ENCODE measurements around the gene TPM1. TPM values are rescaled to one million over a fixed set of nuclear protein-coding genes. Genes with fewer than 3 reads are reported as not detected.

The TPM1 gene
- total and polyA plus RNA-seq, 10 of the 15 experiments (the other 5 are each of a cell fraction or from before 2014, with no cell fraction given), result 0.43 to 10.0 (median 2.4) TPM

DNA sequence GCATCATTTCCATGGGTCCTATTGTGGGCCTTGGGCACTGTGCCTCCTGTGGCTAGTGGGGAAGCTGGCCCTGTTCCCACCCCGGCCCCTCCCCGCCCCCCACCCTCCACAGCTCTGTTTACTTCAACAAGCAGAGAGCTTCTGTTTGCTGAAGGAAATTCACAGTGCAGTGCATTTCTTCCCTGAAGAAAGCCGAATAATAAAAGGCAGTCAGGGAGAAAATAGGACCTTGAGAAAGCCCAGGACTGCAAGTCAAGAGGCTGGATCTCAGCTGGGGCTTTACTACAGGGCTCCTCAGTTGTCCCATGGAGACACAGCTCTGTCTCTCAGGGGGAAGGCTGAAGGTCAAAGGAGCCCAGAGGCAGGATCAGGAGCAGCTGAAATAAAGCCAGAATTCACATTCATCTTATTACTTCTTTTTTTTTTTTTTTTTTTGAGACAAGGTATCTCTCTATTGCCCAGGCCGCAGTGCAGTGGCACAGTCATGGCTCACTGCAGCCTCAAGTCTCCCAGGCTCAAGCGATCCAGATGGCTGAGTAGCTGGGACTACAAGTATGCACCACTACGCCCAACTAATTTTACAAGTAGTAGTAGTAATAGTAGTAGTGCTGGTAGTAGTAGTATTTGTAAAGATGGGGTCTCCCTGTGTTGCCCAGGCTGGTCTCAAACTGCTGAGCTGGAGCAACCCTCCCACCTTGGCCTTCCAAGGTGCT, 46.1 kb downstream of the TPM1 start:
- ChIA-PET CTCF (interaction anchor here (0.6 to 4.6 kb wide), 3 partner anchors 42 to 108 kb away, joined by 3 to 35 read pairs (median 3); no protein-coding TSS in a partner anchor), SMC1A (ENCODE audit: uncharacterized antibody, unreplicated experiment) (interaction anchor here (0.8 kb wide), 1 partner anchor 41 kb away, joined by 3 read pairs; no protein-coding TSS in a partner anchor), POLR2A (interaction anchor here (0.6 to 0.9 kb wide), 2 partner anchors 58 to 126 kb away, joined by 6 to 8 read pairs; no protein-coding TSS in a partner anchor), RAD21 (ENCODE audit: unreplicated experiment) (interaction anchor here (1.6 kb wide), 1 partner anchor 41 kb away, joined by 8 read pairs; no protein-coding TSS in a partner anchor)
- Histone ChIP-seq H3K9me3 (replicated peaks; ENCODE audit: control insufficient read depth, insufficient read depth, low read length) (no peaks in the 10 kb centered on the region), H3K36me3 (ENCODE audit: control insufficient read depth in 2 of 2, insufficient read depth in 2 of 2, low read length in 1 of 2) (no peaks in the 10 kb centered on the region), H3K9ac (ENCODE audit: control insufficient read depth, insufficient read depth, low read length) (no peak overlapping the region), H4K20me1 (ENCODE audit: control insufficient read depth, insufficient read depth) (no peaks in the 10 kb centered on the region), H3K27ac (ENCODE audit: control insufficient read depth, insufficient read depth) (no peak overlapping the region), H3K79me2 (ENCODE audit: control insufficient read depth, insufficient read depth, low read length) (no peaks in the 10 kb centered on the region), H2AFZ (ENCODE audit: control insufficient read depth, low read depth, low read length) (no peak overlapping the region), H3K4me1 (ENCODE audit: control insufficient read depth, insufficient read depth, low read length) (no peaks in the 10 kb centered on the region), H3K4me3 (no peak overlapping the region), H3K27me3 (replicated peaks in 1 of 2; ENCODE audit: control insufficient read depth in 2 of 2, insufficient read depth in 2 of 2, low read length in 1 of 2) (no peaks in the 10 kb centered on the region; a peak in 1 of 4 replicates), H3K4me2 (ENCODE audit: control insufficient read depth, insufficient read depth) (no peak overlapping the region)
- FAIRE-seq, result no peak
- WGBS (ENCODE audit: insufficient coverage, insufficient replicate concordance, low lambda C conversion rate, missing lambda C conversion rate), result 37% methylated on average over 6 of the region's 6 CpGs
- intact Hi-C loops (cut with micrococcal nuclease; ENCODE audit: unreplicated experiment), result no loop called here
- no peak for ATAC-seq
- in situ Hi-C loops (cut with MboI), result loop anchor here (10.0 kb wide), 1 partner anchor 314 kb away; no protein-coding TSS in a partner anchor
- DNase-seq (ENCODE audit: low read depth, low spot score), result no peak
- no TSS peak for BruUV-seq (replicated peaks)
- TF ChIP-seq CHD2 (IDR thresholded peaks at IDR 0.05; ENCODE audit: borderline replicate concordance, low read depth, low read length) (no peak), EZH2 (IDR thresholded peaks at IDR 0.05; ENCODE audit: borderline replicate concordance, control insufficient read depth, low read depth, low read length) (no peak), HDGF (IDR thresholded peaks at IDR 0.05) (no peak), HCFC1 (IDR thresholded peaks at IDR 0.05; ENCODE audit: low read length) (no peak), ZNF217 (IDR thresholded peaks at IDR 0.05) (no peak), SIX5 (IDR thresholded peaks at IDR 0.05; ENCODE audit: low read depth, low read length, severe bottlenecking) (no peak), BRCA1 (IDR thresholded peaks at IDR 0.05; ENCODE audit: low read depth, low read length) (no peak), SRF (IDR thresholded peaks at IDR 0.05; ENCODE audit: low read depth in 2 of 2, low read length in 2 of 2) (no peak), ZSCAN29 (IDR thresholded peaks at IDR 0.05) (no peak), FOS (IDR thresholded peaks at IDR 0.05; ENCODE audit: borderline replicate concordance, extremely low read depth, insufficient read length) (no peak), NFXL1 (IDR thresholded peaks at IDR 0.05; ENCODE audit: borderline replicate concordance) (no peak), RBBP5 (conservative IDR thresholded peaks at IDR 0.05) (no peak), RFX5 (IDR thresholded peaks at IDR 0.05; ENCODE audit: low read depth, low read length) (no peak), NFYA (IDR thresholded peaks at IDR 0.05; ENCODE audit: borderline replicate concordance, low read depth, low read length) (no peak)
- TF ChIP-seq, protein P1, sequence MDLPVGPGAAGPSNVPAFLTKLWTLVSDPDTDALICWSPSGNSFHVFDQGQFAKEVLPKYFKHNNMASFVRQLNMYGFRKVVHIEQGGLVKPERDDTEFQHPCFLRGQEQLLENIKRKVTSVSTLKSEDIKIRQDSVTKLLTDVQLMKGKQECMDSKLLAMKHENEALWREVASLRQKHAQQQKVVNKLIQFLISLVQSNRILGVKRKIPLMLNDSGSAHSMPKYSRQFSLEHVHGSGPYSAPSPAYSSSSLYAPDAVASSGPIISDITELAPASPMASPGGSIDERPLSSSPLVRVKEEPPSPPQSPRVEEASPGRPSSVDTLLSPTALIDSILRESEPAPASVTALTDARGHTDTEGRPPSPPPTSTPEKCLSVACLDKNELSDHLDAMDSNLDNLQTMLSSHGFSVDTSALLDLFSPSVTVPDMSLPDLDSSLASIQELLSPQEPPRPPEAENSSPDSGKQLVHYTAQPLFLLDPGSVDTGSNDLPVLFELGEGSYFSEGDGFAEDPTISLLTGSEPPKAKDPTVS (IDR thresholded peaks at IDR 0.05; ENCODE audit: low read depth, low read length), result no peak
- TF ChIP-seq, protein P2, sequence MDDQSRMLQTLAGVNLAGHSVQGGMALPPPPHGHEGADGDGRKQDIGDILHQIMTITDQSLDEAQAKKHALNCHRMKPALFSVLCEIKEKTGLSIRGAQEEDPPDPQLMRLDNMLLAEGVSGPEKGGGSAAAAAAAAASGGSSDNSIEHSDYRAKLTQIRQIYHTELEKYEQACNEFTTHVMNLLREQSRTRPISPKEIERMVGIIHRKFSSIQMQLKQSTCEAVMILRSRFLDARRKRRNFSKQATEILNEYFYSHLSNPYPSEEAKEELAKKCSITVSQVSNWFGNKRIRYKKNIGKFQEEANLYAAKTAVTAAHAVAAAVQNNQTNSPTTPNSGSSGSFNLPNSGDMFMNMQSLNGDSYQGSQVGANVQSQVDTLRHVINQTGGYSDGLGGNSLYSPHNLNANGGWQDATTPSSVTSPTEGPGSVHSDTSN (IDR thresholded peaks at IDR 0.05; ENCODE audit: insufficient replicate concordance, low read depth, low read length), result no peak
- TF ChIP-seq, protein P3, sequence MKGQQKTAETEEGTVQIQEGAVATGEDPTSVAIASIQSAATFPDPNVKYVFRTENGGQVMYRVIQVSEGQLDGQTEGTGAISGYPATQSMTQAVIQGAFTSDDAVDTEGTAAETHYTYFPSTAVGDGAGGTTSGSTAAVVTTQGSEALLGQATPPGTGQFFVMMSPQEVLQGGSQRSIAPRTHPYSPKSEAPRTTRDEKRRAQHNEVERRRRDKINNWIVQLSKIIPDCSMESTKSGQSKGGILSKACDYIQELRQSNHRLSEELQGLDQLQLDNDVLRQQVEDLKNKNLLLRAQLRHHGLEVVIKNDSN (IDR thresholded peaks at IDR 0.05; ENCODE audit: borderline replicate concordance, extremely low read length, insufficient read depth, low read depth, low read length), result no peak

All from GM12878 (cell line).